Neutrophil (primary cell): ENCODE data around the gene C6orf132.

ENCODE experiments used
- H3K27ac ChIP-seq: fragments of 200-600 bp; sonication (generic); 2 replicates; pipeline ENCODE4 v1.5.1; 2016; ENCODE audit warnings: mild to moderate bottlenecking, moderate library complexity
- H3K27me3 ChIP-seq: fragments of 200-600 bp; sonication (generic); 2 replicates; pipeline ENCODE4 v1.6.0; 2016; ENCODE audit warnings: mild to moderate bottlenecking
- H3K36me3 ChIP-seq: fragments of 200-600 bp; sonication (generic); 2 replicates; pipeline ENCODE4 v1.5.1; 2017
- H3K4me1 ChIP-seq, 2 experiments: fragments of 200-600 bp in 1 of 2; sonication (generic) in 1 of 2; 1 replicate in 1 of 2; 2 replicates in 1 of 2; pipeline versions ENCODE4 v1.5.1 to v1.6.1; 2013 to 2016; ENCODE audit warnings: low read depth in 1 of 2, low read length in 1 of 2, mild to moderate bottlenecking in 1 of 2, moderate library complexity in 1 of 2; ENCODE audit not compliant: control insufficient read depth in 1 of 2, insufficient read depth in 1 of 2
- H3K4me3 ChIP-seq, 2 experiments: fragments of 200-600 bp in 1 of 2; sonication (generic) in 1 of 2; 1 replicate in 1 of 2; 2 replicates in 1 of 2; pipeline ENCODE4 v1.5.1; 2013 to 2016; ENCODE audit warnings: low read depth in 1 of 2, low read length in 1 of 2, mild to moderate bottlenecking in 1 of 2, moderate library complexity in 1 of 2
- H3K9me3 ChIP-seq: fragments of 200-600 bp; sonication (generic); 2 replicates; pipeline ENCODE4 v1.5.1; 2016
- CTCF ChIP-seq: fragments of 200-600 bp; sonication (generic); IDR thresholded peaks from 2 replicates; pipeline ENCODE4 v1.5.1; 2016; ENCODE audit warnings: antibody characterized with exemption

The C6orf132 gene

GRCh38 chr6:42129360-42129676 is 13.1 kb downstream of the C6orf132 start:
- H3K27me3 ChIP-seq: no peaks in the 10 kb centered on the region
- H3K27ac ChIP-seq: no peak overlapping the region
- H3K36me3 ChIP-seq: no peaks in the 10 kb centered on the region
- no peaks in the 10 kb centered on the region for H3K4me1 ChIP-seq
- H3K4me3 ChIP-seq: no peak overlapping the region
- TF ChIP-seq CTCF: no peak
- H3K9me3 ChIP-seq: no peaks in the 10 kb centered on the region

- Histone ChIP-seq H3K27me3 (no peaks in the 10 kb centered on the region), H3K4me3 (no peak overlapping the region), H3K9me3 (no peaks in the 10 kb centered on the region), H3K4me1 (no peaks in the 10 kb centered on the region), H3K36me3 (no peaks in the 10 kb centered on the region), H3K27ac (no peak overlapping the region)
- TF ChIP-seq CTCF: no peak
Measured at GRCh38 chr6:42128460-42129359, 13.7 kb downstream of the C6orf132 start.

- H3K4me3 ChIP-seq: no peak overlapping the region
- no peak overlapping the region for H3K27ac ChIP-seq
- TF ChIP-seq CTCF: no peak
- no peaks in the 10 kb centered on the region for H3K4me1 ChIP-seq
- no peaks in the 10 kb centered on the region for H3K27me3 ChIP-seq
- no peaks in the 10 kb centered on the region for H3K36me3 ChIP-seq
- H3K9me3 ChIP-seq: no peaks in the 10 kb centered on the region
Measured at GRCh38 chr6:42125663-42126062, 16.8 kb downstream of the C6orf132 start.

- no peaks in the 10 kb centered on the region for H3K9me3 ChIP-seq
- H3K36me3 ChIP-seq: no peaks in the 10 kb centered on the region
- H3K27ac ChIP-seq: no peak overlapping the region
- H3K4me1 ChIP-seq: no peaks in the 10 kb centered on the region
- H3K27me3 ChIP-seq: no peaks in the 10 kb centered on the region
- TF ChIP-seq CTCF: no peak
- no peak overlapping the region for H3K4me3 ChIP-seq
Measured at GRCh38 chr6:42125231-42125630, 17.2 kb downstream of the C6orf132 start.

GRCh38 chr6:42124223-42124836 is 18.1 kb downstream of the C6orf132 start:
- no peak for TF ChIP-seq CTCF
- Histone ChIP-seq H3K27ac (no peak overlapping the region), H3K36me3 (no peaks in the 10 kb centered on the region)

More at GRCh38 chr6:42124223-42124836, 18.1 kb downstream of the C6orf132 start:
- Histone ChIP-seq H3K9me3 (no peaks in the 10 kb centered on the region), H3K4me3 (no peak overlapping the region), H3K4me1 (no peaks in the 10 kb centered on the region), H3K27me3 (no peaks in the 10 kb centered on the region)
